PC-3 (cell line): ENCODE results near the gene AGBL1. TPM values are rescaled to one million over a fixed set of nuclear protein-coding genes. Genes with fewer than 3 reads are reported as not detected.

Experiments used
- ATAC-seq: fragments of 200-7000 bp; cut with Tn5 transposase; 2 replicates; pipeline ENCODE4 v1.9.1; 2020; ENCODE audit warnings: mild to moderate bottlenecking, moderate library complexity
- BruUV-seq: library from RNA; stranded (reverse); fragments of 400-500 nt; replicated peaks from 2 replicates; lab custom pipeline; 2021; lab: Mats Ljungman, UMichigan
- CTCF ChIA-PET: fragments of 300-600 bp; sonication (Branson Sonifier 250); formaldehyde crosslinking; loops from one replicate; lab custom pipeline; 2022; ENCODE audit warnings: antibody characterized with exemption; lab: Charles Lee
- POLR2A ChIA-PET: fragments of 300-600 bp; sonication (Branson Sonifier 250); formaldehyde crosslinking; loops from one replicate; lab custom pipeline; 2022; ENCODE audit warnings: antibody characterized with exemption; ENCODE audit not compliant: unreplicated experiment; lab: Charles Lee
- DNase-seq: peaks from one replicate; pipeline ENCODE4 v3.0.0-alpha.2; 2015
- H2AFZ ChIP-seq: fragments of 300-600 bp; sonication (generic); 2 replicates; pipeline ENCODE4 v1.6.0; 2016; ENCODE audit warnings: antibody characterized with exemption, low read length
- H3F3A ChIP-seq: fragments of 300-600 bp; sonication (generic); one replicate; pipeline ENCODE4 v1.6.0; 2017; ENCODE audit warnings: antibody characterized with exemption, low read length, control low read depth, mild to moderate bottlenecking; ENCODE audit not compliant: unreplicated experiment
- H3K27ac ChIP-seq: fragments of 300-600 bp; sonication (generic); 2 replicates; pipeline ENCODE4 v1.5.1; 2016; ENCODE audit warnings: mild to moderate bottlenecking, low read length
- H3K27me3 ChIP-seq: fragments of 300-600 bp; sonication (generic); 2 replicates; pipeline ENCODE4 v1.6.1; 2016; ENCODE audit warnings: low read length, mixed read lengths
- H3K36me3 ChIP-seq: fragments of 300-600 bp; sonication (generic); 2 replicates; pipeline ENCODE4 v1.6.1; 2016; ENCODE audit warnings: low read depth, mixed run types, low read length, mixed read lengths
- H3K4me1 ChIP-seq: fragments of 300-600 bp; sonication (generic); 2 replicates; pipeline ENCODE4 v1.5.1; 2016; ENCODE audit warnings: low read length; ENCODE audit not compliant: insufficient read depth
- H3K4me2 ChIP-seq: fragments of 300-600 bp; sonication (generic); 2 replicates; pipeline ENCODE4 v1.6.0; 2016; ENCODE audit warnings: low read length
- H3K4me3 ChIP-seq: fragments of 300-600 bp; sonication (generic); 2 replicates; pipeline ENCODE4 v1.5.1; 2016; ENCODE audit warnings: mild to moderate bottlenecking, low read length, mixed read lengths
- H3K79me2 ChIP-seq: fragments of 300-600 bp; sonication (generic); 2 replicates; pipeline ENCODE4 v1.6.1; 2017; ENCODE audit warnings: low read length, mixed read lengths
- H3K9ac ChIP-seq: fragments of 300-600 bp; sonication (generic); 2 replicates; pipeline ENCODE4 v1.6.0; 2016; ENCODE audit warnings: mild to moderate bottlenecking, low read length
- H3K9me2 ChIP-seq: fragments of 300-600 bp; sonication (generic); replicated peaks from 2 replicates; pipeline ENCODE4 v1.6.1; 2016; ENCODE audit warnings: mixed run types, low read length, mixed read lengths
- H3K9me3 ChIP-seq: fragments of 300-600 bp; sonication (generic); 2 replicates; pipeline ENCODE4 v1.6.1; 2016; ENCODE audit warnings: low read length, mixed read lengths
- H4K20me1 ChIP-seq: fragments of 300-600 bp; sonication (generic); 2 replicates; pipeline ENCODE4 v1.6.1; 2016; ENCODE audit warnings: low read length, mixed read lengths
- EZH2 ChIP-seq: fragments of 300-600 bp; sonication (generic); IDR thresholded peaks from one replicate; pipeline ENCODE4 v1.6.1; 2017; ENCODE audit warnings: antibody characterized with exemption, mild to moderate bottlenecking, low read length; ENCODE audit not compliant: unreplicated experiment
- EZH2phosphoT487 ChIP-seq: fragments of 300-600 bp; sonication (generic); IDR thresholded peaks from 2 replicates; pipeline ENCODE4 v1.6.1; 2018; ENCODE audit warnings: mild to moderate bottlenecking, antibody characterized with exemption, low read length, borderline replicate concordance
- intact Hi-C: fragments of 100-400 bp; cut with micrococcal nuclease; formaldehyde crosslinking; loops from 2 replicates; pipeline ENCODE4 v1.9.0; 2023
- total RNA-seq: library from RNA; depleted of rRNA; stranded (reverse); fragments of >200 nt; gene quantifications from 2 replicates; pipeline ENCODE4 v1.2.3, GENCODE V29; 2014
- TF ChIP-seq, protein P1 (sequence below): fragments of 300-600 bp; sonication (generic); conservative IDR thresholded peaks from 2 replicates; pipeline ENCODE4 v1.5.1; 2017; ENCODE audit warnings: antibody characterized with exemption, low read depth, mild to moderate bottlenecking, low read length

The AGBL1 gene
- total RNA-seq, 1 experiment from 2014 or later: not detected

DNA sequence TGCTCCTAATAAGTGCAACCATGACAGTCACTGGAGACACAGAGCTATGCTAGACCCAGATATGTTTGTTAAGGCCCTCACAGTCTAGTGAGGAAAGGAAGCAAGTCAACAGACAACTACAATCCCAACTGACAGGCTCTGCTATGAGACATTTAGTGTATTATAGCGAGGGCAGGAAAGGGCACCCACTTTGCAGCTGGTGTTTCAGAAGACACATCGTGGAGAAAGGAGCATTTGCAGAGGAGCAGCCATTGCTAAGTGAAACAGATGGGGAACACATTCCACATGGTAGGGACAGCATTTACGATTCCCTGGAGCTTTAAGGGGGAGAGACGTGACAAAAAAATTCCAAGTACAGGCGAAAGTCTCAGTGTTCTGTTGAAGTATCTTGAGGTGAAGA, 685.6 kb downstream of the AGBL1 start:
- ChIA-PET POLR2A (no interaction called here), CTCF (no interaction called here)
- TF ChIP-seq EZH2phosphoT487: no peak
- TF ChIP-seq, protein P1, sequence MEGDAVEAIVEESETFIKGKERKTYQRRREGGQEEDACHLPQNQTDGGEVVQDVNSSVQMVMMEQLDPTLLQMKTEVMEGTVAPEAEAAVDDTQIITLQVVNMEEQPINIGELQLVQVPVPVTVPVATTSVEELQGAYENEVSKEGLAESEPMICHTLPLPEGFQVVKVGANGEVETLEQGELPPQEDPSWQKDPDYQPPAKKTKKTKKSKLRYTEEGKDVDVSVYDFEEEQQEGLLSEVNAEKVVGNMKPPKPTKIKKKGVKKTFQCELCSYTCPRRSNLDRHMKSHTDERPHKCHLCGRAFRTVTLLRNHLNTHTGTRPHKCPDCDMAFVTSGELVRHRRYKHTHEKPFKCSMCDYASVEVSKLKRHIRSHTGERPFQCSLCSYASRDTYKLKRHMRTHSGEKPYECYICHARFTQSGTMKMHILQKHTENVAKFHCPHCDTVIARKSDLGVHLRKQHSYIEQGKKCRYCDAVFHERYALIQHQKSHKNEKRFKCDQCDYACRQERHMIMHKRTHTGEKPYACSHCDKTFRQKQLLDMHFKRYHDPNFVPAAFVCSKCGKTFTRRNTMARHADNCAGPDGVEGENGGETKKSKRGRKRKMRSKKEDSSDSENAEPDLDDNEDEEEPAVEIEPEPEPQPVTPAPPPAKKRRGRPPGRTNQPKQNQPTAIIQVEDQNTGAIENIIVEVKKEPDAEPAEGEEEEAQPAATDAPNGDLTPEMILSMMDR: no peak
- TF ChIP-seq EZH2: no peak
- no TSS peak for BruUV-seq
- H3K79me2 ChIP-seq: no peaks in the 10 kb centered on the region
- H4K20me1 ChIP-seq: no peaks in the 10 kb centered on the region
- H3K4me1 ChIP-seq: no peaks in the 10 kb centered on the region
- H3K4me3 ChIP-seq: no peak overlapping the region
- no peak overlapping the region for H3K4me2 ChIP-seq
- no peaks in the 10 kb centered on the region for H3K9me2 ChIP-seq
- no peaks in the 10 kb centered on the region for H3K27me3 ChIP-seq
- intact Hi-C loops: no loop called here
- no peak overlapping the region for H2AFZ ChIP-seq
- no peaks in the 10 kb centered on the region for H3K36me3 ChIP-seq
- no peak overlapping the region for H3K9ac ChIP-seq
- H3K9me3 ChIP-seq: no peaks in the 10 kb centered on the region
- ATAC-seq (no peak), DNase-seq (no peak)
- H3K27ac ChIP-seq: no peak overlapping the region
- no peaks in the 10 kb centered on the region for H3F3A ChIP-seq

DNA sequence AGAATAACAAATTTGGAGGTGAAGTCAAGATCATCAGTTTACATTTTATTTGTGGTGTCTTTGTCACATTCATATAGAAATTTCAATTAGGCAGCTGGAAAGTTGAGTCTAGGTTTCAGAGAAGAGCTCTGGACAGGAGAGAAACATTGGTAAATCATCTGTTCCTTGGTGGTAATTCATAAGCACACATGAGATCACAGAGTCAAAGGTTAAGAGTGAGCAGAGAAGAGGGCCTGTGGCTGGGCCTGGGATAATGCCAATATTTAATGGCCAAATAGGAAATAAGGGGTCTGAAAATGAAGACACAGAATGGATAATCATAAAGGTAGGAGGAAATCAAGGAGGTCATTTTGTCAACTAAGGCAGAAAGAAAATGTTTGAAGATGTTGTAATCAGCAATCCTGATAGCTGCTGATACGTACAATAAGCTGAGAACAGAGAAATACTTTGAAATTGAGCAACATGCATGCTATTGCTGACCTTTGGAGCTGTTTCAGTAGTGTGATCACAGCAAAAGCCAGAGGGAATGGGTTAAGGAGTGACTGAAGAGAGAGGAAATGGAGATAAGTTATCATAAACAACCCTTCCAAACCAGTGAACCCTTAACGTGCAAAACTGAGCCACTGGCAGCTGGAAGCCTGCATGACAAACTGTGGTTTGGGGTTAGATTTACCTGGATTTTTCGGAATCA, 692.8 kb downstream of the AGBL1 start:
- no peaks in the 10 kb centered on the region for H3K79me2 ChIP-seq
- no peaks in the 10 kb centered on the region for H3K9me2 ChIP-seq
- ChIA-PET POLR2A (no interaction called here), CTCF (no interaction called here)
- BruUV-seq: no TSS peak
- no peaks in the 10 kb centered on the region for H3F3A ChIP-seq
- no peak for ATAC-seq
- H3K9me3 ChIP-seq: no peaks in the 10 kb centered on the region
- H3K9ac ChIP-seq: no peak overlapping the region
- H3K4me1 ChIP-seq: no peaks in the 10 kb centered on the region
- H3K4me3 ChIP-seq: no peak overlapping the region
- intact Hi-C loops: no loop called here
- no peak for DNase-seq
- no peak overlapping the region for H3K27ac ChIP-seq
- TF ChIP-seq EZH2: no peak
- no peak for TF ChIP-seq EZH2phosphoT487
- TF ChIP-seq, protein P1: no peak
- H3K36me3 ChIP-seq: no peaks in the 10 kb centered on the region
- H3K4me2 ChIP-seq: no peak overlapping the region
- H2AFZ ChIP-seq: no peak overlapping the region
- no peaks in the 10 kb centered on the region for H4K20me1 ChIP-seq
- no peaks in the 10 kb centered on the region for H3K27me3 ChIP-seq

DNA sequence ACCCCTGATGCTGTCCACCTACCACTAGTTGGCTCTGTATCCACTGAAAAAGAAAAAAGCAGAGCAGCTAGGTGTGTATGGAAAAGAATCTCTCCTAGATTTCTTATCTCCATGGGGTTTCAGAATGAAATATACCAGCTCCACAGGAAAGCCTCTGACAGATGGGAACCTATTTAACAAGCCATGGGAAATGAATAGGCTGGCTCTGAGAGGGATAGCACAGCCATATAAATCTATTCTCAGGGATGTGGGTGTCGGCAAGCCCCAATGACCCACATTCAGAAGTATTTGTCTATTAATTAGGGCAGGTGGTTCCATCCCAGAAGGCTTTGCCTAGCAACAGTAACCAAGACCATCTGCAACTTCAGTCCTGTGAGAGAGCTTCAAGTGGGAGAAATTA, 694.1 kb downstream of the AGBL1 start:
- ChIA-PET POLR2A (no interaction called here), CTCF (no interaction called here)
- no TSS peak for BruUV-seq
- no peak overlapping the region for H3K9ac ChIP-seq
- no peak overlapping the region for H3K4me2 ChIP-seq
- no peaks in the 10 kb centered on the region for H3K36me3 ChIP-seq
- no peaks in the 10 kb centered on the region for H3K4me1 ChIP-seq
- H3K9me3 ChIP-seq: no peaks in the 10 kb centered on the region
- intact Hi-C loops: no loop called here
- DNase-seq (no peak), ATAC-seq (no peak)
- H3K27ac ChIP-seq: no peak overlapping the region
- no peaks in the 10 kb centered on the region for H3K27me3 ChIP-seq
- TF ChIP-seq EZH2: no peak
- TF ChIP-seq EZH2phosphoT487: no peak
- TF ChIP-seq, protein P1: no peak
- no peaks in the 10 kb centered on the region for H3K9me2 ChIP-seq
- no peak overlapping the region for H2AFZ ChIP-seq
- H4K20me1 ChIP-seq: no peaks in the 10 kb centered on the region
- no peaks in the 10 kb centered on the region for H3F3A ChIP-seq
- no peaks in the 10 kb centered on the region for H3K79me2 ChIP-seq
- H3K4me3 ChIP-seq: no peak overlapping the region
